ENCODE results near the gene NKX1-2. TPM values are rescaled to one million over a fixed set of nuclear protein-coding genes. Genes with fewer than 3 reads are reported as not detected.
"Not testable (repeated sequence)": the region's sequence is repeated elsewhere in the genome, so short reads cannot be mapped to it uniquely, and the experiment has no call there.

NKX1-2 gene
- total RNA-seq, 2 donors from 2014 or later, result 0.07 TPM; not detected in 1

DNA sequence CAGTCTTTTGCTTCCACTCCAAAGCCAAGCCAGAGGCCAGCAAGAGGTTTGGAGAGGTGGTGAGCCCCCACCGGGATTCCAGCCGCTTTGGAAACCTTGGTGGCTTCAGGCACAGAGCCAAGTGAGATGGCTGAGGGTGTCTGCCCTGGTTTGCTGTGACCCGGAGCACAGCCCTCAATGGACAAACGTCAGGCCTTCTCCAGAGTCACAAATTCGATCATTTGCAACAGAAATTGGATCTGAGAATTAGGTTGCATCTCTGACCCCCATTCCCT is 885 bp upstream of the NKX1-2 start:
- peaks cover 57% of the 10 kb centered on the region for H3K27me3 ChIP-seq
- H3K4me1 ChIP-seq, result peaks cover 5% of the 10 kb centered on the region
- H3K4me3 ChIP-seq, result no peak overlapping the region
- no peak for TF ChIP-seq CTCF (IDR thresholded peaks at IDR 0.05)
- H3K36me3 ChIP-seq, result no peaks in the 10 kb centered on the region
- DNase-seq, result no peak
- H3K9ac ChIP-seq (ENCODE audit: low read depth in 2 of 2, low read length in 2 of 2), result no peak overlapping the region
- no peak overlapping the region for H3K27ac ChIP-seq
- no peaks in the 10 kb centered on the region for H3K9me3 ChIP-seq
- intact Hi-C loops (cut with DNase I), result no loop called here

DNA sequence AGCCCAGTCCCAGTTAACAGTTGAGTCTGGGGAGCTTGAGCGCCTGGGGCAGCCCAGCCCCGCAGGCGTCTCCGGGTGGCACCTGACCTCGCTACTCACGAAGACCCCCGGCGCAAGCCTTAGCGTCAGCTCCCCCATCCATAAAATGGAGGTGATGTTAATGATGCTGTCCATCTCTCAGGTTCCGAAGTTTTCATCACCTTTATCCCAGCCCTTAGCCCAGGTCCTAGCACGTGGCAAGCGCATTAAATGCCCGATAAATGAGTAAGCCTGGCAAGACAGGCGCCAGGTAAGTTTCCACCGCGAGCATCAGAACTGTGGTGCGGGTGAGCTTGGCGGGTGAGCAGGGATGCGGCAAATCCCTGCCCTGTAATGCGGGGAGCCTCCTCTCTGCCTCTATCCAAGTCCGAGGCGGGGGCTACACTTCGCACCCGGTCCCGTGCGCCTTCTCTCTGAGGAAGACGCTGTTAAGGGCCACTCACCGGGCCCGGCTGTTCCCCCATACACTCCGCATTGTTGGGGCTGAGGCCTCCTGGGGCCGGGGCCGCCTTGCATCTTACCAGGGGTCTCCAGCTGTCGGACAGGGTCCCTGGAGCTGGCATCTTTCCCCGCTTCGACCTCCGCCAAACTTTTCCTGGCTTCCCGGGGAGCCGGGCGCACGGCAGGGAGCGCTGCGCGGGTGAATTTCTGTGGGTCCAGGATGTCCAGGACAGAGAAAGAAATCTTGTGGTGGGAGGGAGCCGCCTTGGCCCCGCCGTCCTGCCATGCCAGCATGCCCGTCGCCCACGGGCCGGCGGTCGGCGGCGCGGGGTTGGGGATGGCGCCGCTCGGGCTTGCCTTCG is 444 bp downstream of the NKX1-2 start:
- no peak for DNase-seq
- Histone ChIP-seq H3K36me3 (no peaks in the 10 kb centered on the region), H3K9ac (ENCODE audit: low read depth in 2 of 2, low read length in 2 of 2) (peak overlapping the region in 1 of 2 donors; percentile 2), H3K27ac (no peak overlapping the region), H3K9me3 (no peaks in the 10 kb centered on the region), H3K27me3 (peaks cover 57% of the 10 kb centered on the region), H3K4me3 (no peak overlapping the region), H3K4me1 (peaks cover 5% of the 10 kb centered on the region)
- intact Hi-C loops (cut with DNase I), result no loop called here
- TF ChIP-seq CTCF (IDR thresholded peaks at IDR 0.05), result no peak

DNA sequence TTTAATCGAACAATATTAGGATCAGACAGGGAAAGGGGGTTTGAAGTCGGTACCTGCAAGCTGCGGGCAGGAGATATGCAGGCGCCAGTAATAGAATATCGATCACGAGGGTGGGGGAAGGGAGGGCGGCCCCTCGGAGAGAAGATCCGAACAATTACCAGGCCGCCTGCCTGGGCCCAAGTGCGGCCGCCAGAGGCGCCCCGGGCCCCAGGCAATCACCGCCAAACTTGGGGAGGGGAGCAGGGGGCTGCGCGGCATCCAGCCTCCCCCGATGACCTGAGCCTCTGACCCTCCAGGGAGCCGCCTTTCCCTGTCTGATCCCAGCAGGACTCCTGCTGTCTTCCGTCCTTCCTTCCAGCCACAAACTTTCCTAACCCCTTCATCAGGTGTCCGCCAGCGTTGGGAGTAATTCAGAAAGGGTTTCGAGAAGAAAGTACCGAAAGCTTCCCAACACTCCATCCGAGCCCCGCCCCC is 1.1 kb downstream of the NKX1-2 start:
- Histone ChIP-seq H3K4me3 (no peak overlapping the region), H3K36me3 (no peaks in the 10 kb centered on the region), H3K27me3 (peaks cover 57% of the 10 kb centered on the region), H3K9me3 (no peaks in the 10 kb centered on the region), H3K4me1 (peaks cover 5% of the 10 kb centered on the region), H3K9ac (ENCODE audit: low read depth in 2 of 2, low read length in 2 of 2) (peak overlapping the region in 1 of 2 donors; percentile 2), H3K27ac (no peak overlapping the region)
- intact Hi-C loops (cut with DNase I), result no loop called here
- DNase-seq, result no peak
- no peak for TF ChIP-seq CTCF (IDR thresholded peaks at IDR 0.05)

DNA sequence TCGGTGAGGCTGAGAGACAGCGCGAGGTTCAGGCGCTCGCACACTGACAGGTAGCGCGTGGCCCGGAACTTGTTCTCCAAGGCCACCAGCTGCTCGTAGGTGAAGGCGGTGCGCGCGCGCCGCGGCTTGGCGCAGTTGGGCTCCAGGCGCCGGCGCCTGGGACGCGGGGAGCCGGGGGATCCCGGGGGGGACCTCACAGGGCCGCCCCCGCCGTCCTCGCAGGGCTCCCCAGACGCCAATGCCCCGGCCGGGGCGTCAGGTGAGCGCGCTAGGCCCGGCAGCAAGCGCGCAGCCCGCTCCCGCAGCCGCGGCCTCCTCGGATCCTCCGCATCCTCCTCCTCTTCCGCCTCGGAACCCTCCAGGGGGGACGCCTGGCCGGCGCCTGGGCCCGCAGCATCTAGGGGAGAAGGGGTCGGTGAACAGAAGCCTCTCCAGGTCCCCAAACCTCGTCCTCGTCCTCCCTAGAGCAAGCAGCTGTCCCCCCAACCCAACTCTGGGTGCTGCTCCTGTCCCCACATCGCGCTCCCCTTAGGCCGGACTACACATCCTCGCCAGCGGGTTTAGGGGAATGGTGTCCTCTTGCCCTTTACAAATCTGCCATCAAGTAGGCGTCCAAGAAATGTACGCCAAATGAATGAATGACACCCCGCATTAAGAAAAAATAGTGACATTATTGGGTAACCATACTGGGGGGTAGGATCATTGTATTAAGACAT is 1.9 kb downstream of the NKX1-2 start:
- intact Hi-C loops (cut with DNase I), result no loop called here
- TF ChIP-seq CTCF (IDR thresholded peaks at IDR 0.05), result no peak
- Histone ChIP-seq H3K9me3 (no peaks in the 10 kb centered on the region), H3K36me3 (no peaks in the 10 kb centered on the region), H3K27ac (no peak overlapping the region), H3K27me3 (peaks cover 57% of the 10 kb centered on the region), H3K4me3 (no peak overlapping the region), H3K9ac (ENCODE audit: low read depth in 2 of 2, low read length in 2 of 2) (no peak overlapping the region), H3K4me1 (peaks cover 5% of the 10 kb centered on the region)
- DNase-seq, result no peak

DNA sequence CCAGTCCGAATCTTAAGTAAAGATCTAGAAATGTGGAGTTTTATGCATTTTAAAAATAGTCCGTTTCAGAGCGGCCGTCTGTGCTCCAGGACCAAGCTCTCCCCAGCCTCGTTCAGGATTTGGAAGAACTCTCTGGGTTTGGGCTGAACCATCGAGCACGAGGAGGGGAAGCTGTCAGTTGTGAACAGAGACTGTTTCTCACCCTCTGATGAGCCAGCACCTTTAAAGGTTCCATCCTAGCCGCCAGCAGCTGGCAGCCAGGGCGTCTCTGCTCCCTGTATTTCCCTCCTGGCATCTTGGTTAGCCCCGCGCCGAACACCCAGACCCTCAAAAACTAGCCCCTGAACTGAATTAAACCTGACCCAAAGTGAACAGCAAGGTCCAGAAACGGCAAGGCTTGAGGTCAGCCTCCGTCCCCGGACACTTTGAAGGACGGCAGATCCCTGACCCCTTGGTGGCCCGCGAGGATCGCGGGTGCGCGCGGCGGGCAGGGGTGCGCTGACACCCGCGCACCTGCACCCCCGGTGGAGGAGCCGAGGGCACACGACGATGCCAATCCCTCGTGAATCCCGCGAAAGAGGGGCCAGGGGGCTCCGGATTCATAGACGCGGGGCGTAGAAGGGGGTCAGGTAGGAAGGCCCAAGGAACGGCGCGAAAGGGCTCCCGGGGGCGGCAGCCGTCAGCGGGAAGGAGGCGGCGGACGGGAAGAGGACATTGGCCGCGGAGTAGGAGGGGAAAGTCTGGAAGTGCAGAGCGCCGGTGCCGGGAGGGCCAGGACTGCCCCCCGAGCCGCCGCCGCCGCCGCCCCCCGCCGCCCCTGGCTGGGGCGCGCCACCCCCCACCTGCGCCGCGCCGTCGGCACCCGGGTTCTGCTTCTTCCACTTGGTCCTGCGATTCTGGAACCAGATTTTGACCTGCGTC is 2.7 kb downstream of the NKX1-2 start:
- H3K27me3 ChIP-seq, result peaks cover 57% of the 10 kb centered on the region
- no peak overlapping the region for H3K9ac ChIP-seq (ENCODE audit: low read depth in 2 of 2, low read length in 2 of 2)
- no peaks in the 10 kb centered on the region for H3K9me3 ChIP-seq
- H3K36me3 ChIP-seq, result no peaks in the 10 kb centered on the region
- no peak for DNase-seq
- intact Hi-C loops (cut with DNase I), result no loop called here
- H3K4me1 ChIP-seq, result peaks cover 5% of the 10 kb centered on the region
- no peak overlapping the region for H3K27ac ChIP-seq
- TF ChIP-seq CTCF (IDR thresholded peaks at IDR 0.05), result no peak
- H3K4me3 ChIP-seq, result no peak overlapping the region

DNA sequence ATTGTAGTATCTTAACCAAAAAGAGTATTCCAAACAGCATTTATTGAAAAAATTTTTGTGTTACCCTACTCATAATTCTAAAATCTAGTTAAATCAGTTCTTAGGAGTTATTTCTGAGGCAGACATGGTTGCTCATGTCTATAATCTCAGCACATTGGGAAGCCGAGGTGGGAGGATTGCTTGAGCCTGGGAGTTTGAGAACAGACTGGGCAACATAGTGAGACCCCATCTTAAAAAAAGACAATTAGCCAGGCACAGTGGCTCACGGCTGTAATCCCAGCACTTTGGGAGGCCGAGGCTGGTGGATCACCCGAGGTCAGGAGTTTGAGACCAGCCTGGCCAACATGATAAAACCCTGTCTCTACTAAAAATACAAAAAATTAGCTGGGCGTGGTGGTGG is 8.1 kb downstream of the NKX1-2 start:
- intact Hi-C loops (cut with DNase I); H3K9ac ChIP-seq (ENCODE audit: low read depth in 2 of 2, low read length in 2 of 2); H3K4me3 ChIP-seq; H3K27me3 ChIP-seq; H3K27ac ChIP-seq; H3K9me3 ChIP-seq; H3K36me3 ChIP-seq; DNase-seq; H3K4me1 ChIP-seq: not testable (repeated sequence)
